HepG2 (cell line): ENCODE measurements around the gene ZSWIM6. TPM values are rescaled to one million over a fixed set of nuclear protein-coding genes. Genes with fewer than 3 reads are reported as not detected.
A peak's percentile ranks its signal among the peaks of the same experiment; 100 is the strongest.

Source experiments
- ATAC-seq: fragments of 200-7000 bp; cut with Tn5 transposase; 3 replicates; pipeline ENCODE4 v1.9.1; 2020; ENCODE audit warnings: mild to moderate bottlenecking, moderate library complexity
- BruUV-seq: library from RNA; stranded (reverse); fragments of 400-500 nt; replicated peaks from 2 replicates; lab custom pipeline; 2021; lab: Mats Ljungman, UMichigan
- CTCF ChIA-PET: fragments of 300-600 bp; formaldehyde crosslinking; extraction: SDS; loops from one replicate; lab custom pipeline; 2021; ENCODE audit warnings: low total read pairs, inconsistent platforms, low intra/inter-chr PET ratio; lab: Yijun Ruan, JAX
- POLR2A ChIA-PET: fragments of 350-600 bp; sonication (Branson Sonifier 250); formaldehyde crosslinking; loops from one replicate; lab custom pipeline; 2020; ENCODE audit warnings: antibody characterized with exemption, inconsistent platforms; lab: Yijun Ruan, JAX
- DNase-seq: peaks from one replicate; pipeline ENCODE4 v3.0.0-alpha.2; 2015; ENCODE audit warnings: low spot score
- FAIRE-seq: peaks from 3 replicates; lab custom pipeline; 2011; peaks lifted over from hg19 to GRCh38; lab: Jason Lieb, UNC
- H2AFZ ChIP-seq: one replicate; pipeline ENCODE4 v1.6.1; 2011; ENCODE audit warnings: low read length, inconsistent platforms
- H3K27ac ChIP-seq: fragments of 300-600 bp; 3 replicates; pipeline ENCODE4 v1.8.0; 2011; ENCODE audit warnings: mixed run types, mild to moderate bottlenecking, mixed read lengths, low read length, inconsistent platforms; ENCODE audit not compliant: insufficient read depth; ENCODE audit errors: extremely low read length
- H3K27me3 ChIP-seq, 2 experiments: fragments of 200-600 bp in 1 of 2; 2 replicates in 1 of 2; 3 replicates in 1 of 2; pipeline versions ENCODE4 v1.6.0 to v1.8.0; 2011; ENCODE audit warnings: low read length in 2 of 2, mild to moderate bottlenecking in 2 of 2, moderate library complexity in 2 of 2, inconsistent platforms in 1 of 2; ENCODE audit not compliant: insufficient read depth in 2 of 2, control insufficient read depth in 1 of 2
- H3K36me3 ChIP-seq, 2 experiments: fragments of 200-600 bp in 1 of 2; replicated peaks in 1 of 2; 2 replicates in 1 of 2; 3 replicates in 1 of 2; pipeline versions ENCODE4 v1.5.1 to v1.8.0; 2011; ENCODE audit warnings: low read length in 2 of 2, inconsistent platforms in 1 of 2; ENCODE audit not compliant: insufficient read depth in 2 of 2, control insufficient read depth in 1 of 2
- H3K4me1 ChIP-seq: 2 replicates; pipeline ENCODE4 v1.5.1; 2012; ENCODE audit warnings: low read length, inconsistent platforms; ENCODE audit not compliant: insufficient read depth
- H3K4me2 ChIP-seq: 2 replicates; pipeline ENCODE4 v1.6.0; 2011; ENCODE audit warnings: low read depth, low read length, inconsistent platforms
- H3K4me3 ChIP-seq, 3 experiments: fragments of 200-600 bp in 1 of 3; sonication (generic), shearing (Covaris generic) in 1 of 3; replicated peaks in 1 of 3; 2 replicates each; pipeline ENCODE4 v1.5.1; 2011 to 2016; ENCODE audit warnings: low read length in 3 of 3, inconsistent platforms in 2 of 3, low read depth in 2 of 3, mild to moderate bottlenecking in 2 of 3, control low read depth in 1 of 3, mixed read lengths in 1 of 3; ENCODE audit not compliant: insufficient read depth in 1 of 3
- H3K79me2 ChIP-seq: one replicate; pipeline ENCODE4 v1.6.1; 2011; ENCODE audit warnings: low read length, inconsistent platforms; ENCODE audit not compliant: insufficient read depth
- H3K9ac ChIP-seq: 2 replicates; pipeline ENCODE4 v1.6.0; 2011; ENCODE audit warnings: mild to moderate bottlenecking, low read depth, low read length, inconsistent platforms; ENCODE audit not compliant: insufficient read depth
- H3K9me3 ChIP-seq: 2 replicates; pipeline ENCODE4 v1.5.1; 2012; ENCODE audit warnings: mild to moderate bottlenecking, low read length
- H4K20me1 ChIP-seq: 2 replicates; pipeline ENCODE4 v1.6.0; 2011; ENCODE audit warnings: inconsistent platforms, mild to moderate bottlenecking, low read length, moderate library complexity; ENCODE audit not compliant: insufficient read depth
- FOXA1 ChIP-seq, 2 experiments: fragments of 450-650 bp in 1 of 2; sonication (generic) in 1 of 2; formaldehyde crosslinking in 1 of 2; IDR thresholded peaks; 2 replicates each; pipeline versions ENCODE4 v1.4.0 to v1.6.1; 2016 to 2020; ENCODE audit warnings: missing genetic modification reagents in 1 of 2
- KLF11 ChIP-seq: IDR thresholded peaks from 2 replicates; pipeline ENCODE4 v1.6.1; 2016; ENCODE audit warnings: missing compliant biosample characterization
- STAG1 ChIP-seq: sonication (generic); formaldehyde crosslinking; IDR thresholded peaks from 2 replicates; pipeline ENCODE4 v1.4.0; 2020; ENCODE audit warnings: missing genetic modification reagents
- WIZ ChIP-seq: sonication (generic); formaldehyde crosslinking; IDR thresholded peaks from 2 replicates; pipeline ENCODE4 v1.5.1; 2020; ENCODE audit warnings: mild to moderate bottlenecking, missing genetic modification reagents
- ZEB1 ChIP-seq: IDR thresholded peaks from 2 replicates; pipeline ENCODE4 v1.6.1; 2012; ENCODE audit warnings: mild to moderate bottlenecking, low read depth, inconsistent platforms; ENCODE audit not compliant: insufficient replicate concordance
- ZNF12 ChIP-seq: sonication (generic); formaldehyde crosslinking; IDR thresholded peaks from 2 replicates; pipeline ENCODE4 v1.5.0; 2020; ENCODE audit warnings: missing genetic modification reagents
- ZNF136 ChIP-seq: sonication (generic); formaldehyde crosslinking; IDR thresholded peaks from 2 replicates; pipeline ENCODE4 v1.8.1; 2022; ENCODE audit warnings: low read depth, mild to moderate bottlenecking, moderate library complexity, missing genetic modification reagents
- ZNF180 ChIP-seq: sonication (generic); formaldehyde crosslinking; IDR thresholded peaks from 2 replicates; pipeline ENCODE4 v1.4.0; 2020; ENCODE audit warnings: low read depth, missing genetic modification reagents, borderline replicate concordance
- ZNF335 ChIP-seq: sonication (generic); formaldehyde crosslinking; IDR thresholded peaks from 2 replicates; pipeline ENCODE4 v1.4.0; 2020; ENCODE audit warnings: missing genetic modification reagents
- ZNF644 ChIP-seq: IDR thresholded peaks from 2 replicates; pipeline ENCODE4 v1.6.1; 2016; ENCODE audit warnings: low read depth
- ZNF749 ChIP-seq: sonication (generic); formaldehyde crosslinking; IDR thresholded peaks from 2 replicates; pipeline ENCODE4 v1.8.0; 2022; ENCODE audit warnings: mild to moderate bottlenecking, missing genetic modification reagents, moderate library complexity, borderline replicate concordance
- WGBS: methylation state at CpG from one replicate; pipeline ENCODE4 v1.1.6; 2017; ENCODE audit warnings: low lambda C conversion rate; 5-methylcytosine and 5-hydroxymethylcytosine counted together
- in situ Hi-C: cut with HindIII; loops from 2 replicates; pipeline ENCODE4 v1.10.0; 2017; ENCODE audit warnings: low pct_unique_long_range_greater_than_20kb; ENCODE audit not compliant: extremely low pct_ligation_motif_present
- intact Hi-C: fragments of 100-400 bp; cut with micrococcal nuclease; formaldehyde crosslinking; loops from one replicate; pipeline ENCODE4 v1.10.0; 2022; ENCODE audit not compliant: unreplicated experiment
- polyA plus RNA-seq, 8 experiments: library from polyadenylated mRNA; depleted of rRNA in 3 of 8; stranded (reverse) in 7 of 8; unstranded in 1 of 8; fragments of >200 nt; fragmentation: Illumina TruSeq in 4 of 8; extraction: Trizol in 4 of 8; gene quantifications; 2 replicates each; pipeline versions ENCODE4 v1.2.1 to v1.2.3, GENCODE V29; 2011 to 2016; ENCODE audit warnings: low read depth in 4 of 8, missing spikeins in 1 of 8, mixed read lengths in 1 of 8; ENCODE audit not compliant: insufficient read depth in 1 of 8
- total RNA-seq, 5 experiments: library from RNA; depleted of rRNA; stranded (reverse); fragments of >200 nt; fragmentation: Illumina TruSeq; extraction: Trizol; gene quantifications; 2 replicates each; pipeline ENCODE4 v1.2.3, GENCODE V29; 2016; ENCODE audit warnings: low read depth in 1 of 5
- TF ChIP-seq, protein P1 (sequence below): sonication (generic); formaldehyde crosslinking; IDR thresholded peaks from 2 replicates; pipeline ENCODE4 v1.4.0; 2020; ENCODE audit warnings: missing genetic modification reagents, borderline replicate concordance
- TF ChIP-seq, protein P2 (sequence below): sonication (generic); formaldehyde crosslinking; IDR thresholded peaks from 2 replicates; pipeline ENCODE4 v1.4.0; 2020; ENCODE audit warnings: missing genetic modification reagents; ENCODE audit errors: not compliant biosample characterization

ZSWIM6 gene
- total and polyA plus RNA-seq, 2 of the 13 experiments (the other 11 are each of a cell fraction or from before 2014, with no cell fraction given), result 0.82 to 1.9 TPM

GRCh38 chr5:61347080-61347479 lies 15.0 kb downstream of the ZSWIM6 start:
- CTCF ChIA-PET, result no interaction called here
- 52% methylated on average over 3 of the region's 3 CpGs for WGBS
- POLR2A ChIA-PET, result no interaction called here
- no peaks in the 10 kb centered on the region for H4K20me1 ChIP-seq
- H3K27ac ChIP-seq, result no peak overlapping the region
- in situ Hi-C loops, result no loop called here
- no peak overlapping the region for H2AFZ ChIP-seq
- no peaks in the 10 kb centered on the region for H3K79me2 ChIP-seq
- H3K9ac ChIP-seq, result no peak overlapping the region
- intact Hi-C loops, result no loop called here
- H3K36me3 ChIP-seq, result no peaks in the 10 kb centered on the region
- peak; percentile 61; the same call in 2 of the 3 replicates for ATAC-seq
- no TSS peak for BruUV-seq
- peak; percentile 51 for DNase-seq
- H3K27me3 ChIP-seq, result no peaks in the 10 kb centered on the region
- no peak overlapping the region for H3K4me2 ChIP-seq
- H3K4me1 ChIP-seq, result 0 out of 2 replicates have a peak, but pooled peaks cover 5% of the 10 kb centered on the region
- no peak for FAIRE-seq
- no peaks in the 10 kb centered on the region for H3K9me3 ChIP-seq
- no peak overlapping the region for H3K4me3 ChIP-seq
- TF ChIP-seq ZNF12 (CRISPR knock-in tag) (0 out of 2 replicates have a peak, but pooled peaks have one; percentile 26), ZNF180 (no peak), ZNF136 (CRISPR knock-in tag) (no peak), ZEB1 (no peak), ZNF749 (CRISPR knock-in tag) (no peak), ZNF644 (CRISPR knock-in tag) (peak; percentile 96), KLF11 (CRISPR knock-in tag) (no peak), WIZ (CRISPR knock-in tag) (no peak), ZNF335 (CRISPR knock-in tag) (no peak), FOXA1 (IDR thresholded peaks at IDR 0.05) (no peak), FOXA1 (CRISPR knock-in tag; IDR thresholded peaks at IDR 0.05) (peak; percentile 27; the same call in 1 of the 2 replicates), STAG1 (peak; percentile 15; the same call in 1 of the 2 replicates)
- TF ChIP-seq, protein P1, sequence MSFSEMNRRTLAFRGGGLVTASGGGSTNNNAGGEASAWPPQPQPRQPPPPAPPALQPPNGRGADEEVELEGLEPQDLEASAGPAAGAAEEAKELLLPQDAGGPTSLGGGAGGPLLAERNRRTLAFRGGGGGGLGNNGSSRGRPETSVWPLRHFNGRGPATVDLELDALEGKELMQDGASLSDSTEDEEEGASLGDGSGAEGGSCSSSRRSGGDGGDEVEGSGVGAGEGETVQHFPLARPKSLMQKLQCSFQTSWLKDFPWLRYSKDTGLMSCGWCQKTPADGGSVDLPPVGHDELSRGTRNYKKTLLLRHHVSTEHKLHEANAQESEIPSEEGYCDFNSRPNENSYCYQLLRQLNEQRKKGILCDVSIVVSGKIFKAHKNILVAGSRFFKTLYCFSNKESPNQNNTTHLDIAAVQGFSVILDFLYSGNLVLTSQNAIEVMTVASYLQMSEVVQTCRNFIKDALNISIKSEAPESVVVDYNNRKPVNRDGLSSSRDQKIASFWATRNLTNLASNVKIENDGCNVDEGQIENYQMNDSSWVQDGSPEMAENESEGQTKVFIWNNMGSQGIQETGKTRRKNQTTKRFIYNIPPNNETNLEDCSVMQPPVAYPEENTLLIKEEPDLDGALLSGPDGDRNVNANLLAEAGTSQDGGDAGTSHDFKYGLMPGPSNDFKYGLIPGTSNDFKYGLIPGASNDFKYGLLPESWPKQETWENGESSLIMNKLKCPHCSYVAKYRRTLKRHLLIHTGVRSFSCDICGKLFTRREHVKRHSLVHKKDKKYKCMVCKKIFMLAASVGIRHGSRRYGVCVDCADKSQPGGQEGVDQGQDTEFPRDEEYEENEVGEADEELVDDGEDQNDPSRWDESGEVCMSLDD (CRISPR knock-in tag), result no peak
- TF ChIP-seq, protein P2, sequence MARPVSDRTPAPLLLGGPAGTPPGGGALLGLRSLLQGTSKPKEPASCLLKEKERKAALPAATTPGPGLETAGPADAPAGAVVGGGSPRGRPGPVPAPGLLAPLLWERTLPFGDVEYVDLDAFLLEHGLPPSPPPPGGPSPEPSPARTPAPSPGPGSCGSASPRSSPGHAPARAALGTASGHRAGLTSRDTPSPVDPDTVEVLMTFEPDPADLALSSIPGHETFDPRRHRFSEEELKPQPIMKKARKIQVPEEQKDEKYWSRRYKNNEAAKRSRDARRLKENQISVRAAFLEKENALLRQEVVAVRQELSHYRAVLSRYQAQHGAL (CRISPR knock-in tag), result no peak
